Measurements from ENCODE around the gene NFASC. TPM values are rescaled to one million over a fixed set of nuclear protein-coding genes. Genes with fewer than 3 reads are reported as not detected.

Gene NFASC
- total RNA-seq, 1 experiment from 2014 or later: 7.8 TPM

GRCh38 chr1:205032508-205032907 lies 161.8 kb downstream of the NFASC start:
- DNase-seq (ENCODE audit: low read depth): no peak

- no peak for DNase-seq (ENCODE audit: low read depth)
Observed at GRCh38 chr1:205037539-205037938, 166.9 kb downstream of the NFASC start.

GRCh38 chr1:205038132-205038786 lies 167.6 kb downstream of the NFASC start:
- DNase-seq (ENCODE audit: low read depth): no peak

GRCh38 chr1:205041001-205041715 lies 170.5 kb downstream of the NFASC start:
- no peak for DNase-seq (ENCODE audit: low read depth)

- no peak for DNase-seq (ENCODE audit: low read depth)
Observed at GRCh38 chr1:205041998-205042910, 171.6 kb downstream of the NFASC start.

- DNase-seq (ENCODE audit: low read depth): no peak
Observed at GRCh38 chr1:205042911-205043806, 172.5 kb downstream of the NFASC start, which contains the start of gene CNTN2. Gene CNTN2, plus strand, starts transcription at chr1:205043212. Its CDS starts 9,974 bp downstream, at chr1:205053186.

GRCh38 chr1:205043866-205044265 lies 173.2 kb downstream of the NFASC start:
- DNase-seq (ENCODE audit: low read depth): no peak

- no peak for DNase-seq (ENCODE audit: low read depth)
Observed at GRCh38 chr1:205044741-205045140, 174.1 kb downstream of the NFASC start.

- DNase-seq (ENCODE audit: low read depth): no peak
Observed at GRCh38 chr1:205045146-205045545, 174.5 kb downstream of the NFASC start.

- DNase-seq (ENCODE audit: low read depth): no peak
Observed at GRCh38 chr1:205046870-205047269, 176.2 kb downstream of the NFASC start.

GRCh38 chr1:205047764-205048231 lies 177.1 kb downstream of the NFASC start:
- no peak for DNase-seq (ENCODE audit: low read depth)

- no peak for DNase-seq (ENCODE audit: low read depth)
Observed at GRCh38 chr1:205048382-205048781, 177.7 kb downstream of the NFASC start.

GRCh38 chr1:205049479-205049878 lies 178.8 kb downstream of the NFASC start:
- DNase-seq (ENCODE audit: low read depth): no peak

GRCh38 chr1:205052690-205053089 lies 182.0 kb downstream of the NFASC start:
- no peak for DNase-seq (ENCODE audit: low read depth)

- no peak for DNase-seq (ENCODE audit: low read depth)
Observed at GRCh38 chr1:205053296-205053695, 182.6 kb downstream of the NFASC start.

- no peak for DNase-seq (ENCODE audit: low read depth)
Observed at GRCh38 chr1:205054013-205054412, 183.4 kb downstream of the NFASC start.

GRCh38 chr1:205056188-205056611 lies 185.5 kb downstream of the NFASC start:
- DNase-seq (ENCODE audit: low read depth): no peak

- no peak for DNase-seq (ENCODE audit: low read depth)
Observed at GRCh38 chr1:205056956-205057568, 186.4 kb downstream of the NFASC start.

GRCh38 chr1:205057808-205058575 lies 187.3 kb downstream of the NFASC start:
- no peak for DNase-seq (ENCODE audit: low read depth)
